Hepatocyte (in vitro differentiated cells): ENCODE measurements around the gene HIGD1A. TPM values are rescaled to one million over a fixed set of nuclear protein-coding genes. Genes with fewer than 3 reads are reported as not detected.
A peak's percentile ranks its signal among the peaks of the same experiment; 100 is the strongest.

Source experiments
- DNase-seq: peaks from one replicate; pipeline ENCODE4 v3.0.0-alpha.2; 2016; ENCODE audit warnings: low spot score
- H2AFZ ChIP-seq: fragments of 200-600 bp; sonication (generic); 2 replicates; pipeline ENCODE4 v1.6.0; 2016; ENCODE audit warnings: antibody characterized with exemption, mild to moderate bottlenecking
- H3K27ac ChIP-seq: fragments of 200-600 bp; sonication (generic); 2 replicates; pipeline ENCODE4 v1.5.1; 2016; ENCODE audit warnings: mild to moderate bottlenecking
- H3K27me3 ChIP-seq: fragments of 200-600 bp; sonication (generic); 2 replicates; pipeline ENCODE4 v1.6.1; 2016
- H3K36me3 ChIP-seq: fragments of 200-600 bp; sonication (generic); replicated peaks from 2 replicates; pipeline ENCODE4 v1.5.1; 2016; ENCODE audit warnings: low read depth; ENCODE audit not compliant: insufficient read depth
- H3K4me1 ChIP-seq: fragments of 200-600 bp; sonication (generic); 2 replicates; pipeline ENCODE4 v1.5.1; 2016; ENCODE audit warnings: mild to moderate bottlenecking, moderate library complexity; ENCODE audit not compliant: insufficient read depth
- H3K4me2 ChIP-seq: fragments of 200-600 bp; sonication (generic); 2 replicates; pipeline ENCODE4 v1.6.0; 2016
- H3K4me3 ChIP-seq: fragments of 200-600 bp; sonication (generic); 2 replicates; pipeline ENCODE4 v1.5.1; 2016; ENCODE audit warnings: mild to moderate bottlenecking
- H3K79me2 ChIP-seq: fragments of 200-600 bp; sonication (generic); 2 replicates; pipeline ENCODE4 v1.6.0; 2017; ENCODE audit warnings: mild to moderate bottlenecking
- H3K9me2 ChIP-seq: fragments of 200-600 bp; sonication (generic); replicated peaks from 2 replicates; pipeline ENCODE4 v1.6.0; 2017; ENCODE audit warnings: mild to moderate bottlenecking; ENCODE audit not compliant: insufficient read depth
- H3K9me3 ChIP-seq: fragments of 200-600 bp; sonication (generic); 2 replicates; pipeline ENCODE4 v1.5.1; 2016; ENCODE audit warnings: low read depth, mild to moderate bottlenecking
- H4K20me1 ChIP-seq: fragments of 200-600 bp; sonication (generic); 2 replicates; pipeline ENCODE4 v1.6.0; 2016; ENCODE audit warnings: mild to moderate bottlenecking; ENCODE audit not compliant: insufficient read depth, poor library complexity, severe bottlenecking
- CTCF ChIP-seq: fragments of 200-600 bp; sonication (generic); IDR thresholded peaks from 2 replicates; pipeline ENCODE4 v1.5.1; 2016; ENCODE audit warnings: antibody characterized with exemption, mild to moderate bottlenecking; ENCODE audit not compliant: poor library complexity
- EZH2 ChIP-seq: fragments of 200-600 bp; sonication (generic); IDR thresholded peaks from 2 replicates; pipeline ENCODE4 v1.6.1; 2016; ENCODE audit warnings: antibody characterized with exemption, mild to moderate bottlenecking, borderline replicate concordance
- EZH2phosphoT487 ChIP-seq: fragments of 200-600 bp; sonication (generic); IDR thresholded peaks from one replicate; pipeline ENCODE4 v1.6.1; 2018; ENCODE audit warnings: antibody characterized with exemption, mild to moderate bottlenecking, low read depth, moderate library complexity; ENCODE audit not compliant: unreplicated experiment, severe bottlenecking
- WGBS: methylation state at CpG from one replicate; pipeline ENCODE4 v1.1.6; 2016; ENCODE audit warnings: low lambda C conversion rate; ENCODE audit errors: missing lambda C conversion rate; 5-methylcytosine and 5-hydroxymethylcytosine counted together
- polyA plus RNA-seq: library from polyadenylated mRNA; unstranded; fragments of >200 nt; fragmentation: Nextera tagmentation; extraction: Ambion mirVana; gene quantifications from 2 replicates; pipeline ENCODE4 v1.2.1, GENCODE V29; 2016
- total RNA-seq: library from RNA; depleted of rRNA; stranded (reverse); fragments of >200 nt; gene quantifications from 2 replicates; pipeline ENCODE4 v1.2.3, GENCODE V29; 2014

HIGD1A gene
- total and polyA plus RNA-seq, 2 experiments from 2014 or later: 218 to 252 TPM

DNA sequence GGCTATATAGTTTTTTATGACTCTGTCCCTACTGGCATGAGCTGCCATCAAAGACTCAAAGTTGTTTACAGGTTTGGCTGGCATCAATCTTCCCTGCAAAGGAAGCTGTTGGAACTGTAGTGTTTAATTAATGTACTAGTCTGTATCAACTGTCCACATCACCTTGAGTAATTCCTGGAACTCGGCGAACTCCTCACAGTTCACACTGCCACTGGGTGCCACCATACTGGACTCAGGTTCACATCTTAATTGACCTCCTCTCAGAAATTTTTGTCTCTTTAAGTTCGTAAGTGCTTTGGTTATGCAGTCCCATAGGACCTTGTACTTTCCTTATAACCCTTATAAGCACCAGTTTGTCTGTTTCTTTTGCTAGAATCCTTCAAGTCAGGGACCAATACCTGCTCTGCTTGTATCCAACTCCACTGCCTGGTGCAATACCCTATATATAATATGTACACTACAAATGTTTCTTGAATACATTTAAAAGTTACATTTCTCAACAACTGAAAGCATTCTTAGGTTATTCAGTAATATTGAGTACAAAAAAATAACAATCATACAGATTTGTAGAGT lies 3.2 kb downstream of the HIGD1A start:
- peaks cover 50% of the 10 kb centered on the region for H3K79me2 ChIP-seq
- no peaks in the 10 kb centered on the region for H3K9me2 ChIP-seq
- H2AFZ ChIP-seq: no peak overlapping the region
- H3K27ac ChIP-seq: no peak overlapping the region
- TF ChIP-seq CTCF: no peak
- TF ChIP-seq EZH2phosphoT487: no peak
- TF ChIP-seq EZH2: no peak
- peaks cover 19% of the 10 kb centered on the region for H3K4me1 ChIP-seq
- WGBS: 84% methylated on average over 3 of the region's 3 CpGs
- H3K27me3 ChIP-seq: no peaks in the 10 kb centered on the region
- H3K36me3 ChIP-seq: no peaks in the 10 kb centered on the region
- peak overlapping the region; percentile 93 for H3K4me2 ChIP-seq
- no peak overlapping the region for H3K4me3 ChIP-seq
- peaks cover 13% of the 10 kb centered on the region for H4K20me1 ChIP-seq
- H3K9me3 ChIP-seq: no peaks in the 10 kb centered on the region
- no peak for DNase-seq

DNA sequence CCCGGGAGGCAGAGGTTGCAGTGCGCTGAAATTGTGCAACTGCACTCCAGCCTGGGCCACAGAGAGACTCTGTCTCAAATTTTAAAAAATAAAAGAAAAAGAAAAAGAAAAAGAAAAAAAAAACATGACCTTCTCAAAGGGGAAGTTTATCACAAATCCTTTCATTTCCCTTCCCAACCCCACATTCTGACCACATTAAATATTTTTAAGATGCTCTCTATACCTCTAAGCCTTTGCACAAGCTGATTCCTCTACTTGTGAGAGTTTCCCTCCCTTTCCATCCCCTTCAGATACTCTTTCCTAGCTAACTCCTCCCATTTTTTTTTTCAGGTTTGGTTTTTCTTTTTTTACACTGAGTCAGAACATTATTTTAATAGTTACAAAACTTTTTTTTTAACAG lies 4.0 kb downstream of the HIGD1A start:
- no peak for DNase-seq
- no peak overlapping the region for H3K27ac ChIP-seq
- 100% methylated on average over 2 of the region's 2 CpGs for WGBS
- no peak for TF ChIP-seq EZH2phosphoT487
- TF ChIP-seq CTCF: no peak
- no peak for TF ChIP-seq EZH2
- no peaks in the 10 kb centered on the region for H3K9me2 ChIP-seq
- H3K79me2 ChIP-seq: peaks cover 59% of the 10 kb centered on the region
- H4K20me1 ChIP-seq: peaks cover 13% of the 10 kb centered on the region
- no peaks in the 10 kb centered on the region for H3K9me3 ChIP-seq
- no peak overlapping the region for H3K4me2 ChIP-seq
- no peak overlapping the region for H2AFZ ChIP-seq
- no peaks in the 10 kb centered on the region for H3K27me3 ChIP-seq
- H3K4me3 ChIP-seq: no peak overlapping the region
- H3K36me3 ChIP-seq: no peaks in the 10 kb centered on the region
- peaks cover 16% of the 10 kb centered on the region for H3K4me1 ChIP-seq

DNA sequence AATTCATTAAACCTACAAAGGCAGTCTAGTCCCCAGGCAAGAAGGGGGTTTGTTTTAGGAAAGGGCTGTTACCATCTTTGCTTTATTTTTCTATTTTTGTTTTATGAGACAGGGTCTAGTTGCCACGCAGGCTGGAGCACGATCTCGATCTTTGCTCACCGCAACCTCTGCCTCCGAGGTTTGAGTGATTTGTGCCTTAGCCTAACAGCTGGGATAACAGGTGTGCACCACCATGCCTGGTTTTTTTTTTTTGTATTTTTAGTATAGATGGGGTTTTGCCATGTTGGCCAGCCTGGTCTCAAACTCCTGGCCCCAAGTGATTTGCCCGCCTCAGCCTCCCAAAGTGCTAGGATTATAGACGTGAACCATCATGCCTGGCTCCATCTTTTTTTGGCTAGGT lies 4.9 kb downstream of the HIGD1A start:
- no peak overlapping the region for H3K27ac ChIP-seq
- no peaks in the 10 kb centered on the region for H3K27me3 ChIP-seq
- DNase-seq: no peak
- 81% methylated on average over 7 of the region's 7 CpGs for WGBS
- no peaks in the 10 kb centered on the region for H3K9me2 ChIP-seq
- H3K79me2 ChIP-seq: peaks cover 68% of the 10 kb centered on the region
- H4K20me1 ChIP-seq: peaks cover 13% of the 10 kb centered on the region
- peaks cover 15% of the 10 kb centered on the region for H3K4me1 ChIP-seq
- H3K36me3 ChIP-seq: no peaks in the 10 kb centered on the region
- no peaks in the 10 kb centered on the region for H3K9me3 ChIP-seq
- TF ChIP-seq EZH2phosphoT487 (no peak), EZH2 (no peak), CTCF (no peak)
- H3K4me2 ChIP-seq: no peak overlapping the region
- no peak overlapping the region for H3K4me3 ChIP-seq
- H2AFZ ChIP-seq: no peak overlapping the region
